Fibroblast of lung (primary cell): ENCODE data around the gene KLHL36. TPM values are rescaled to one million over a fixed set of nuclear protein-coding genes. Genes with fewer than 3 reads are reported as not detected.

Source experiments
- DNase-seq, 2 donors: peaks; one replicate each; pipeline versions ENCODE4 v3.0.0 to v3.0.0-alpha.2; 2010; ENCODE audit warnings: low read depth in 2 of 2
- H2AFZ ChIP-seq: 2 replicates; pipeline ENCODE4 v1.5.1; 2012; ENCODE audit warnings: low read length, control low read depth, inconsistent platforms
- H3K27ac ChIP-seq: 2 replicates; pipeline ENCODE4 v1.5.1; 2011; ENCODE audit warnings: low read length, control low read depth; ENCODE audit not compliant: insufficient read depth
- H3K27me3 ChIP-seq: 2 replicates; pipeline ENCODE4 v1.5.1; 2011; ENCODE audit warnings: mild to moderate bottlenecking, low read length; ENCODE audit not compliant: control insufficient read depth, insufficient read depth
- H3K36me3 ChIP-seq: 2 replicates; pipeline ENCODE4 v1.5.1; 2011; ENCODE audit warnings: low read length; ENCODE audit not compliant: control insufficient read depth, insufficient read depth
- H3K4me1 ChIP-seq: 2 replicates; pipeline ENCODE4 v1.5.1; 2011; ENCODE audit warnings: low read length; ENCODE audit not compliant: control insufficient read depth, insufficient read depth; ENCODE audit errors: extremely low read depth
- H3K4me2 ChIP-seq: 2 replicates; pipeline ENCODE4 v1.5.1; 2011; ENCODE audit warnings: low read length, control low read depth; ENCODE audit not compliant: insufficient read depth; ENCODE audit errors: extremely low read depth
- H3K4me3 ChIP-seq, 4 experiments: fragments of 200-600 bp in 1 of 4; sonication (generic) in 1 of 4; replicated peaks in 1 of 4; 2 replicates each; pipeline ENCODE4 v1.5.1; 2011 to 2016; ENCODE audit warnings: low read length in 4 of 4, low read depth in 3 of 4, mild to moderate bottlenecking in 3 of 4, control low read depth in 2 of 4, inconsistent platforms in 1 of 4, mixed read lengths in 1 of 4; ENCODE audit not compliant: insufficient read depth in 1 of 4; ENCODE audit errors: control extremely low read depth in 1 of 4
- H3K79me2 ChIP-seq: 2 replicates; pipeline ENCODE4 v1.5.1; 2012; ENCODE audit warnings: mild to moderate bottlenecking, low read length, inconsistent platforms; ENCODE audit not compliant: control insufficient read depth, insufficient read depth
- H3K9ac ChIP-seq: 2 replicates; pipeline ENCODE4 v1.5.1; 2011; ENCODE audit warnings: mild to moderate bottlenecking, low read length, control low read depth; ENCODE audit not compliant: insufficient read depth
- H3K9me3 ChIP-seq: 2 replicates; pipeline ENCODE4 v1.5.1; 2012; ENCODE audit warnings: low read depth, low read length; ENCODE audit not compliant: control insufficient read depth, insufficient read depth
- H4K20me1 ChIP-seq: 2 replicates; pipeline ENCODE4 v1.5.1; 2011; ENCODE audit warnings: low read length; ENCODE audit not compliant: control insufficient read depth, insufficient read depth; ENCODE audit errors: extremely low read depth
- CTCF ChIP-seq, 2 donors: IDR thresholded peaks in 1 of 2; conservative IDR thresholded peaks in 1 of 2; 1 replicate in 1 of 2; 2 replicates in 1 of 2; pipeline ENCODE4 v1.5.1; 2011 to 2012; ENCODE audit warnings: low read length in 2 of 2, control low read depth in 1 of 2, inconsistent platforms in 1 of 2, low read depth in 1 of 2, mild to moderate bottlenecking in 1 of 2
- EZH2 ChIP-seq: IDR thresholded peaks from 2 replicates; pipeline ENCODE4 v1.5.1; 2012; ENCODE audit warnings: low read length, control low read depth, mild to moderate bottlenecking; ENCODE audit errors: missing control alignments
- polyA plus RNA-seq, 2 donors: library from polyadenylated mRNA; depleted of rRNA in 1 of 2; stranded (reverse) in 1 of 2; unstranded in 1 of 2; fragments of >200 nt; gene quantifications; 2 replicates each; pipeline ENCODE4 v1.2.1, GENCODE V29; 2011 to 2012; ENCODE audit warnings: missing spikeins in 1 of 2
- total RNA-seq: library from RNA; depleted of rRNA; stranded (reverse); fragments of >200 nt; gene quantifications from 2 replicates; pipeline ENCODE4 v1.2.1, GENCODE V29; 2014

KLHL36 gene
- total and polyA plus RNA-seq, 2 donors (not counting 1 experiment from before 2014, with no cell fraction given), result 29.7 to 83.1 TPM

GRCh38 chr16:84617041-84617790, 31.1 kb upstream of the KLHL36 start:
- Histone ChIP-seq H3K4me2 (peak overlapping the region; percentile 83), H2AFZ (no peak overlapping the region), H3K4me3 (peak overlapping the region; percentile 61 to 91 (median 85)), H3K36me3 (peaks cover 11% of the 10 kb centered on the region), H3K27ac (peak overlapping the region; percentile 77), H3K79me2 (peaks cover 56% of the 10 kb centered on the region), H3K9me3 (no peaks in the 10 kb centered on the region), H3K27me3 (no peaks in the 10 kb centered on the region), H3K4me1 (peaks cover 20% of the 10 kb centered on the region), H3K9ac (peak overlapping the region; percentile 83), H4K20me1 (no peaks in the 10 kb centered on the region)
- TF ChIP-seq EZH2 (no peak), CTCF (conservative IDR thresholded peaks at IDR 0.05 in 1 of 2, IDR thresholded peaks at IDR 0.05 in 1 of 2; ENCODE audit: low read depth in 1 of 2, low read length in 2 of 2) (no peak)
- no peak for DNase-seq

GRCh38 chr16:84617791-84618580, 30.3 kb upstream of the KLHL36 start, which contains the start of gene COTL1:
COTL1 (minus strand) TSS chr16:84618078; CDS start chr16:84617914, 164 bp downstream.
- Histone ChIP-seq H3K79me2 (peaks cover 48% of the 10 kb centered on the region), H3K27ac (peak within 1 kb of the TSS; percentile 82), H3K9me3 (no peaks in the 10 kb centered on the region), H3K36me3 (peaks cover 11% of the 10 kb centered on the region), H3K27me3 (no peaks in the 10 kb centered on the region), H3K4me2 (peak within 1 kb of the TSS; percentile 83), H4K20me1 (no peaks in the 10 kb centered on the region), H3K4me3 (peak within 1 kb of the TSS; percentile 61 to 91 (median 85)), H2AFZ (no peak within 1 kb of the TSS), H3K4me1 (peaks cover 20% of the 10 kb centered on the region), H3K9ac (peak within 1 kb of the TSS; percentile 83)
- TF ChIP-seq CTCF (conservative IDR thresholded peaks at IDR 0.05 in 1 of 2, IDR thresholded peaks at IDR 0.05 in 1 of 2; ENCODE audit: low read depth in 1 of 2, low read length in 2 of 2) (no peak), EZH2 (no peak)
- DNase-seq, result peak; percentile 99
